Skeletal muscle cell (primary cell): Measurements from ENCODE around the gene AKAP10.
"Not testable (repeated sequence)": the region's sequence is repeated elsewhere in the genome, so short reads cannot be mapped to it uniquely, and the experiment has no call there.

Experiments
- DNase-seq: peaks from one replicate; pipeline ENCODE4 v3.0.0-alpha.2; 2010; ENCODE audit warnings: low read depth
- H3K4me3 ChIP-seq: 2 replicates; pipeline ENCODE4 v1.5.1; 2011; ENCODE audit warnings: low read depth, mild to moderate bottlenecking, control low read depth, low read length, moderate library complexity

AKAP10 gene

DNA sequence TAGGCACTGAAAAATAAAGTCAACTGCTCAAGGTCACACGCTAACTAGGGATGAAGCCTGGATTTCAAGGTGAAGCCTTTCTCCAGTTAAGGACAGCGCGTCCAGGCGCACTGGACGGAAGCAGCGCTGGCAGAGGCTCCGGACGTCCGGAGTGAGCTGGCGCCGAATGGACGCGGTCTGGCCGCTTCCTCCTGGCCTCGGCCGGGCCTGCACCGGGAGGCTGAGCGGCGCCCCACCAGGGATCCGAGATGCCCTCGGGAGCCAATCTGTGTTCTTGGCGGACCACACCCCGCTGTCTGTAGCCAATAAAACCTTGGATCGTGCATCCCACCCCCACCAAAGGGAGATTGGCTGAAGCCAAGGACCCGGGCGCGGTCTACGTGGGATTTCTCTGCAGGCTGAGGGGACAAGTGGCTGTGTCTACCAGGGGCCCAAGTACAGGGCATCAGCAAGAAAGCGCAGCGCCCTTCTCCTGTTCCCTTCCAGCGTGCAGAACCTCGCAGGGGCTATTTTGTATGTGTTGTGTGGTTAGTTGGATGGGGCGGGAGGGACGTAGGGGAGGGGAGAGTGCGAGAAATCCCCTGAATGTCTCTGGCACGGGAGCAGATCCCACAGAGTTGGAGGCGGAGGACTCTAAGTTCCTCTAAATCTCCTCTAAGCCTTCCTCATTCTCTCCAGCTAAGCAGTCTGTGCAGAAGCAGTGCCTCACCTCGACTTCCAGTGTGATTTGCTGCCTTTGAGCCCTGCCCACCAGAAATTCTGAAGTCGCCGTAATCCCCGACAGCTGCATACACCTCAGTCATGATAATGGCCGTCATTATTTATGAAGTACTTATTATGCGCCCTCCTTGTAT lies 2.5 kb upstream of the AKAP10 start:
- H3K4me3 ChIP-seq: no peak overlapping the region
- no peak for DNase-seq

DNA sequence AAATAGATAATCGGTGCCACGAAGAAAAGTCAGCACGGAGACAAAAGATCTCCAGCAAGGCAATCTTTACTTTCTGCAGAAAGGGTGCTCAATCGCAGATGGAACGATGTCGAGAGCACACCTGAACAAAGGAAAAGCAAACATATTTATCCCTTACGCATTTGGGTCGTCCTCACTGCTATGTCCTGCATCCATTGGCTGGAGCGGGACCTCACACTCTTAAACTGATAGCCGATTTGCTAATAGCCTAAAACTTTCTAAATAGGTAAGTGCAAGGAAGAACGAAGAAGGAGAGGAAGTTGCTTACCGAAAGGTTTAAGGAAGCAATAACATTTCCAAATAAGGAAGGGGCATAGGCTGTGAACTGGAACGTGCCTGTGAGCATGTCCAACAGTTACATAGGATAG lies 1.2 kb upstream of the AKAP10 start:
- DNase-seq: no peak
- H3K4me3 ChIP-seq: no peak overlapping the region

GRCh38 chr17:19978209-19978802 lies 678 bp upstream of the AKAP10 start:
- peak overlapping the region; percentile 92 for H3K4me3 ChIP-seq
- no peak for DNase-seq

GRCh38 chr17:19975601-19976000 lies 2.0 kb downstream of the AKAP10 start:
- H3K4me3 ChIP-seq: no peak overlapping the region
- no peak for DNase-seq

- no peak for DNase-seq
- H3K4me3 ChIP-seq: no peak overlapping the region
These were observed 4.5 kb downstream of the AKAP10 start for GRCh38 chr17:19973156-19973555.

- not testable (repeated sequence) for H3K4me3 ChIP-seq, DNase-seq
These were observed 14.7 kb downstream of the AKAP10 start for GRCh38 chr17:19962954-19963353.

DNA sequence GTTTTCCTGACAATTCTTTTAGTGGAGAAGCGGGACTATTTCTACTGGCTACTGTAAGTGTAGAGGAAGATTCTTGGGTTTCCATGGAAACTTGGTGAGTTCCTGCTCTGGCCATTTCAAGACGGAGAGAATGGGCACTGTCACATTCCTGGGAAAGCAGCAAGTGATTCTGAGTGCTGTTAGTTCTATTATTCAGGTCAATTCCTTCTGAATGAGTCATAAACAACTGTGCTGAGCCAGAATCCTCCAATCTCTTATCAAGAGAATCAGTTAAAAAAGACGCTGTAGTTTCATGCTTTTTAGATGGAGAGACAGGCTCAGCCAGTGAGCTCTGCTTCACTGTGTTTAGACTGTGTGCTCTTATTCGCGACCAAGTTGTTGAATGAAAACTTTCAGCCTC lies 19.6 kb downstream of the AKAP10 start:
- H3K4me3 ChIP-seq: no peak overlapping the region
- peak; percentile 47 for DNase-seq

DNA sequence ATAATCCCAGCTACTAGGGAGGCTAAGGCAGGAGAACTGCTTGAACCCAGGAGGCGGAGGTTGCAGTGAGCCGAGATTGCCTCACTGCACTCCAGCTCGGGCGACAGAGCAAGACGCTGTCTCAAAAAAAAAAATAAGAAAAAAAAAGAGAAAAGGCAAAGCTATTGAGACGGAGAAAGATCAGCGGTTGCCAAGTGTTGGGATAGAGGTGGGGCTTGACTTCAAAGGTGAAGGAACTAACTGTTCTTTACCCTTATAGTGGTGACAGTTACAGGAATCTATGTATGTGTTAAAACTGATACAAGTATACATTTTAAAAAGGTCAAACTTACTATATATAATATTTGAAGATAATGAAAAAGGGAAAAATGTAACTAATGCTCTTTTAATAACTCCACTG lies 22.5 kb downstream of the AKAP10 start:
- DNase-seq: no peak
- H3K4me3 ChIP-seq: no peak overlapping the region

- DNase-seq, H3K4me3 ChIP-seq: not testable (repeated sequence)
These were observed 26.2 kb downstream of the AKAP10 start for GRCh38 chr17:19951411-19951810.

- not testable (repeated sequence) for H3K4me3 ChIP-seq
These were observed 26.9 kb downstream of the AKAP10 start for GRCh38 chr17:19950624-19951195.

DNA sequence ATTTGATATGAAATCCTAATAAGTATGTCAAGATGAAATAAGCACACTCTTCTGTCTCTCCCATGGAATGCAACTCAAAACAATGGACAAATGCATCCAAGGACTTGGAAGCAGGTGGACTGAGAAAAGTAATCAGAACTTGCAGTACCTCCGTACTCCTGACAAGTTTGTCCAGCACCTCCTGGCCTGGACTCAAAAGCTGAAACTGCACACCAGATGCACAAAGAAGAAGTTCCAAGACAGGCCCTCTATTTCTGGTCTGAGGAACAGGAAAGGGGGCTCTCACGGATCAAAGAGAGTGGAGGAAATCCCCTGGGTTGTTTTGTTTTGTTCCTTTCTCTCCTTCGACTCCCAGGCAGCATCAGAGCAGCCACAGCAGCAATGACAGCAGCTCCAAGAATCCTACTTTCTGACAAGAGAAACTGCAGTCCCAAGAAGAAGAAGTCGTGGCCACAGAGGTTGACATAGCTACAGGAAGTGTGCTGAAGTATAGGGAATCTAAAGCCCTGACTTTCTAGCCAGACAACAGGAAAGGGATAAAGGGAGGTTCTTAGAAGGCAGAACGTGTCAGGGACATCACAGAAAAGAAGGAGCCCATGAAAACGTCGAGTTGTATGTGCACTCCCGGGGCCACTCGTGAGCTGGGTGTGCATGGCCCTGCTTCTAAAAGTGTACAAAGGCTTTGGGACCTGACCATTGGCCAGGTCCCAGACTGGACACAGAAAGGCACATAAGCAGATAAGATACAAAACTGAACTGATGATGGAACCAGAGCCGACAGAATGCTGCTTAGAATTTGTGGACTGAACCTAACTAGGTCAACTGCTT lies 29.3 kb downstream of the AKAP10 start:
- no peak for DNase-seq
- no peak overlapping the region for H3K4me3 ChIP-seq

More at GRCh38 chr17:19950624-19951195, 26.9 kb downstream of the AKAP10 start:
- not testable (repeated sequence) for DNase-seq

GRCh38 chr17:19946921-19947320 lies 30.7 kb downstream of the AKAP10 start:
- no peak for DNase-seq
- H3K4me3 ChIP-seq: no peak overlapping the region

- H3K4me3 ChIP-seq: no peak overlapping the region
- no peak for DNase-seq
These were observed 32.5 kb downstream of the AKAP10 start for GRCh38 chr17:19945009-19945626.

GRCh38 chr17:19943599-19943998 lies 34.0 kb downstream of the AKAP10 start:
- H3K4me3 ChIP-seq: no peak overlapping the region

GRCh38 chr17:19943026-19943425 lies 34.6 kb downstream of the AKAP10 start:
- H3K4me3 ChIP-seq: no peak overlapping the region
- no peak for DNase-seq

More at GRCh38 chr17:19943599-19943998, 34.0 kb downstream of the AKAP10 start:
- DNase-seq: no peak

- no peak overlapping the region for H3K4me3 ChIP-seq
- no peak for DNase-seq
These were observed 36.7 kb downstream of the AKAP10 start for GRCh38 chr17:19940722-19941464.

DNA sequence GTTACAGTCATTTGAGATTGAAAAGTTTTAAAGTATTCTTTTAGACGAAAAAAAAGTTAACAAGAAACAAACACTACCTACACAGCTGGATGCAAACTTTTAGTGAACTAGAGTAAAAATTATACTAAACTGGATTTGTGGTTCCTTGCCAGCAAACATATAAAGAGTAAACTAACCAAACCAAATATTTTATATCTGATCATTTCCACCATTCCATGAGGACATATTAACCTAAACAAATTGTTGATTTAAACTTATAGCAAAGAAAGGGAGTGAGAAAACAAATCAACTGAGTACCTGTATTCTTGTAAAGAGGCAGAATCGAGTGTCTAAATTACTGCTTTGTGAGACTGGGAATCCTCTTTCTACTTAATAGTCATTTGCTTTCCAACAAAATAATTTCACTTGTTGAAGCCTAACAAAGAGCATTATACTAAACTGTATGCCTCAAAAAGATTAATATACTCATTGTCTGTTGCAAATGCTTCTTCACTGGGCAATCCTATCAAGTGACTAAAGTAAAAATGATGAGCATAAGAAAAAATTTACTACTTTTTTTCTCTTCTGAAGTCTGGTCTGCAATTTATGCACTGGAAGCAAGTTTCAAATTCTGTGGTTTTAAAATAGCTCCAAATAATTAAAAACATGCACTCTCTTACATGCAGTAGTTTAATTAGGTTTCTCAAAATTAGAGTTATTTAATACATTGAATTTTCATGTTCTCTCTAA lies 37.5 kb downstream of the AKAP10 start:
- no peak overlapping the region for H3K4me3 ChIP-seq
- DNase-seq: no peak

DNA sequence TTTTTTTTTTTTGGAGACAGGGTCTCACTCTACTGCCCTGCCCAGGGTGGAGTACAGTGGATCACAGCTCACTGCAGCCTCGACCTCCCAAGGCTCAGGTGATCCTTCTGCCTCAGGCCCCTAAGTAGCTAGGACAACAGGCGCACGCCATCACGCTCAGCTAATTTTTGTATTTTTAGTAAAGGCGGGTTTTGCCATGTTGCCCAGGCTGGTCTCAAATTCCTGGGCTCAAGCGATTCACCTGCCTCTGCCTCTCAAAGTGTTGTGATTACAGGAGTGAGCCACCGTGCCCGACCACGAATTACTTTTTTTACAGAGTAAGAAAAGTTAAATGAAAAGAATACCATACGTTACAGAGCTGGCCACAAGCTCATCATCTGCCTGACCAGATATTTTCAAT lies 38.9 kb downstream of the AKAP10 start:
- no peak overlapping the region for H3K4me3 ChIP-seq
- no peak for DNase-seq
